Chondrocyte (in vitro differentiated cells): Measurements from ENCODE around the gene CTNNA2. TPM values are rescaled to one million over a fixed set of nuclear protein-coding genes. Genes with fewer than 3 reads are reported as not detected.

Source experiments
- DNase-seq: peaks from one replicate; pipeline ENCODE4 v3.0.0; 2021; ENCODE audit warnings: mixed read lengths, low spot score
- H3K27ac Mint-ChIP-seq: one replicate; pipeline ENCODE4 v1.8.0; 2021; ENCODE audit warnings: mild to moderate bottlenecking, moderate library complexity, mixed read lengths; ENCODE audit not compliant: unreplicated experiment
- H3K27me3 Mint-ChIP-seq: 2 replicates; pipeline ENCODE4 v1.8.0; 2021; ENCODE audit warnings: low read depth, mixed read lengths
- H3K36me3 Mint-ChIP-seq: 2 replicates; pipeline ENCODE4 v1.8.0; 2021; ENCODE audit warnings: low read depth, mixed read lengths
- H3K4me1 Mint-ChIP-seq: 2 replicates; pipeline ENCODE4 v1.8.0; 2021; ENCODE audit warnings: low read depth, mild to moderate bottlenecking, mixed read lengths
- H3K4me3 Mint-ChIP-seq: one replicate; pipeline ENCODE4 v1.8.0; 2021; ENCODE audit warnings: mild to moderate bottlenecking, moderate library complexity, mixed read lengths; ENCODE audit not compliant: unreplicated experiment
- H3K9me3 Mint-ChIP-seq: 2 replicates; pipeline ENCODE4 v1.8.0; 2021; ENCODE audit warnings: low read depth, mixed read lengths
- total RNA-seq: library from RNA; stranded (reverse); gene quantifications from 3 replicates; pipeline ENCODE4 v1.2.1, GENCODE V29; 2021
- TF ChIP-seq, protein P1 (sequence below): fragments of 200-600 bp; sonication (generic); IDR thresholded peaks from 2 replicates; pipeline ENCODE4 v1.5.0; 2021; ENCODE audit warnings: antibody characterized with exemption, mild to moderate bottlenecking, moderate library complexity

Gene CTNNA2
- total RNA-seq, 1 donor from 2014 or later: not detected

DNA sequence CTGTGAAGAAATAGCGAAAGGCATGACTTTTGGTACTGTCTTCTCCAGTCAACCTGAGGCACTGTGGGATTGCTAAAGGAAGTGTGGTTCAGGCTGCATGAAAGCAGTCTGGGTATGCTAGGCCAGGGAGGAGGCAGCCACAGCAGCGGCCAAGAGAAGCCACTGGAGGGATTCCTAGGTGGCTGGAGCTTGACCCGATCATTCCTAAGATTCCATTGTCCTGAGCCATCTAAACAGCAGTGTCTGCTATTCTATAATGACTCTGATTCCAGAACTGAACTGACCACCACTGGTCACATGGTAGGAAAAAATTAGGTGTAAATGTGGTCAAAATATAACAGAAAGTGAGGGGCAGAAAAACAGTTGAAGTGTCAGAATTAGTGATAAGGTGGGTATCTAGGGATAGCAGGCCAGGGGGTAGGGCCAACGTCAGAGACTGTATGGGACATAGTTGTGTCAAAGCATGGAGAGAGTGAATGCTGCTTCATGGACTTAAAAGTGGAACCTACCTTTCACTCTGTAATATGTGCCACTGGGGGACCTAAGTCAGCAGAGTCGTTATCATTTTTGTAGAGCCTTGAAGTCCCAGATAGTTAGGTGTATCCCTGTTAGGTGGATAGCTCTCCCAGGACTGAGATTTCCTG lies 204.6 kb downstream of the CTNNA2 start:
- DNase-seq: no peak

DNA sequence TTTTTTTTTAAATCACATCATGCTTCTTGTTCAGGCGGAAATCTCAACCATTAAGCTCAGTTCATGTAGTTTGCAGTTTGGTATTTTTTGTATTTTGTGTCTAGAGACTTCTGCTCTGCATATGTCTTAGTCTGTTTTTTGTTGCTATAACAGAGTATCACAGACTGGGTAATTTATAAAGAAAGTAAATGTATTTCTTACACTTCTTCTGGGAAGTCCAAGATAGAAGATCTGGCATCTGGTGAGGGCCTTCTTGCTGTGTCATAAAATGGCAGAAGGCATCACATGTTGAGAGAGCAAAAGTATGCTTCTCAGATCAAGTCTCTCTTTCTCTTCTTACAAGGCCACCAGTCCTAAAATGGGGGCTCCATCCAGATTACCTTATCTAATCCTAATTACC lies 208.2 kb downstream of the CTNNA2 start:
- H3K36me3 Mint-ChIP-seq: peaks cover 2% of the 10 kb centered on the region
- no peak overlapping the region for H3K27ac Mint-ChIP-seq
- peaks cover 12% of the 10 kb centered on the region for H3K9me3 Mint-ChIP-seq
- TF ChIP-seq, protein P1, sequence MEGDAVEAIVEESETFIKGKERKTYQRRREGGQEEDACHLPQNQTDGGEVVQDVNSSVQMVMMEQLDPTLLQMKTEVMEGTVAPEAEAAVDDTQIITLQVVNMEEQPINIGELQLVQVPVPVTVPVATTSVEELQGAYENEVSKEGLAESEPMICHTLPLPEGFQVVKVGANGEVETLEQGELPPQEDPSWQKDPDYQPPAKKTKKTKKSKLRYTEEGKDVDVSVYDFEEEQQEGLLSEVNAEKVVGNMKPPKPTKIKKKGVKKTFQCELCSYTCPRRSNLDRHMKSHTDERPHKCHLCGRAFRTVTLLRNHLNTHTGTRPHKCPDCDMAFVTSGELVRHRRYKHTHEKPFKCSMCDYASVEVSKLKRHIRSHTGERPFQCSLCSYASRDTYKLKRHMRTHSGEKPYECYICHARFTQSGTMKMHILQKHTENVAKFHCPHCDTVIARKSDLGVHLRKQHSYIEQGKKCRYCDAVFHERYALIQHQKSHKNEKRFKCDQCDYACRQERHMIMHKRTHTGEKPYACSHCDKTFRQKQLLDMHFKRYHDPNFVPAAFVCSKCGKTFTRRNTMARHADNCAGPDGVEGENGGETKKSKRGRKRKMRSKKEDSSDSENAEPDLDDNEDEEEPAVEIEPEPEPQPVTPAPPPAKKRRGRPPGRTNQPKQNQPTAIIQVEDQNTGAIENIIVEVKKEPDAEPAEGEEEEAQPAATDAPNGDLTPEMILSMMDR: no peak
- no peak for DNase-seq
- no peaks in the 10 kb centered on the region for H3K27me3 Mint-ChIP-seq
- H3K4me3 Mint-ChIP-seq: no peak overlapping the region
- H3K4me1 Mint-ChIP-seq: peaks cover 51% of the 10 kb centered on the region

More for the DNA sequence above, 204.6 kb downstream of the CTNNA2 start:
- Mint-ChIP-seq H3K36me3 (peaks cover 2% of the 10 kb centered on the region), H3K27ac (peak overlapping the region; percentile 92), H3K9me3 (peaks cover 7% of the 10 kb centered on the region), H3K4me3 (no peak overlapping the region), H3K27me3 (no peaks in the 10 kb centered on the region), H3K4me1 (peaks cover 37% of the 10 kb centered on the region)
- TF ChIP-seq, protein P1: peak; percentile 28

DNA sequence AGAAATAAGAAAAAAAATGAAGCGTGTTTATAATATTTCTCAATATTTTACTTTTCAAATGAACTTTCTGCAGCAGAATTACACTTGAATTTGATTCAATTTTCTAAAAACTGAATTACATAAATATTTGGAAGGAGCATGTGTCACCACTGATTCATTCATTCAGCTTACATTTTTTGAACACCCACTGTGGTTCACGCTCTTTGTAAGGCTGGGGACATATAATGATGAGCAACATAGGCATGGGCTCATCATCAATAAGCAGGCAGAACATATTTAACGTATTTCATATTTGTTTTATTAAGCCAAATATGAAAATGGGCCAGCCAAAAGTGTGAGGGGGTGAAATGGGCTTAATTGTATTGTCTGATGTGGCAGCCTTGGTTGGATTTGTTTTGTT lies 209.1 kb downstream of the CTNNA2 start:
- H3K27me3 Mint-ChIP-seq: no peaks in the 10 kb centered on the region
- DNase-seq: no peak
- TF ChIP-seq, protein P1: no peak
- peaks cover 2% of the 10 kb centered on the region for H3K36me3 Mint-ChIP-seq
- peak overlapping the region; percentile 81 for H3K27ac Mint-ChIP-seq
- H3K4me3 Mint-ChIP-seq: no peak overlapping the region
- H3K9me3 Mint-ChIP-seq: peaks cover 12% of the 10 kb centered on the region
- H3K4me1 Mint-ChIP-seq: peaks cover 43% of the 10 kb centered on the region

DNA sequence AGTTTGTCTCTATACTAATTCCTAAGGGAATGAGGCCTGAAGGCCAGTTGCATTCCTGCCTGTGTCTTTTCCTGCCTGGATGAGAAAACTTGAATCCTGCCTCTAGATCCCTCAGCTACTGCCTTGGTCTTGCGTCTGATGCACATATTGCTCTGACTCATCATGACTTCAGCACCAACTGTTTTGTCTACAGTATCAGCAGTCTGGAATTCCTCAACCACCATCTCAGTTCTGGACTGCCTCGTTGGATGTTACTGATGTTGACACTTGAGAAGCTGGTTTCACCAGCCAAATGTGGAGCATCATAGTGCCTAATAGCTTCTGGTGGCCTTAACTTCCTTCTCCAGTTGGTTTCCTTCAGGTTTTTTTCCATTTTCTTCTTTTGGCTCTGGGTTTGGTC lies 211.0 kb downstream of the CTNNA2 start:
- Mint-ChIP-seq H3K9me3 (peaks cover 14% of the 10 kb centered on the region), H3K4me3 (peak overlapping the region; percentile 8), H3K4me1 (peaks cover 32% of the 10 kb centered on the region), H3K27me3 (no peaks in the 10 kb centered on the region), H3K36me3 (peaks cover 2% of the 10 kb centered on the region), H3K27ac (peak overlapping the region; percentile 92)
- TF ChIP-seq, protein P1: no peak
- DNase-seq: no peak

DNA sequence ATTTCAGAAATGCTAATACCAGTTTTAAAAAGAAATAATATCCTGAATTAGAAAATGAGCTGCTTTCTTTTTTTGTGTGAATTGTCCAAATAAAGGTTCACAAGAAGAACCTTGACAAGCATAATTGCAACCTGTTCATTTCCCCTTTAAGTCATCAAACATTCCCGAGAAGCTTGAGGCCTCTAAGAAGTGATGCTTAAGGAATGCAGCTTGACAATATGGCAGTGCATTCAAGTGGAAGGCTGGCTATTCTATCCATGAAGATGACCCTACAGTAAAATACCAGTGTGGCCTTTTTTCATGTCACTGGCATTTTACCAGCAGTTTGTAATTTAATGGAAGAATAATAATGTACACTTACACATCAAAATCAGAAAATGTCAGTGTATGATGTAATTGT lies 216.7 kb downstream of the CTNNA2 start:
- no peaks in the 10 kb centered on the region for H3K36me3 Mint-ChIP-seq
- DNase-seq: no peak
- H3K4me1 Mint-ChIP-seq: peaks cover 7% of the 10 kb centered on the region
- no peak overlapping the region for H3K27ac Mint-ChIP-seq
- H3K9me3 Mint-ChIP-seq: peaks cover 3% of the 10 kb centered on the region
- H3K27me3 Mint-ChIP-seq: no peaks in the 10 kb centered on the region
- no peak overlapping the region for H3K4me3 Mint-ChIP-seq
- TF ChIP-seq, protein P1: no peak
